Prostate gland (tissue), 2 donors: ENCODE measurements around the gene CTAGE8. TPM values are rescaled to one million over a fixed set of nuclear protein-coding genes. Genes with fewer than 3 reads are reported as not detected.
"Not testable (repeated sequence)": the region's sequence is repeated elsewhere in the genome, so short reads cannot be mapped to it uniquely, and the experiment has no call there.

Experiments used
- DNase-seq: peaks from one replicate; pipeline ENCODE4 v3.0.0-alpha.2; 2019; ENCODE audit warnings: low spot score
- H3K27ac ChIP-seq, 2 donors: fragments of 200-600 bp; sonication (generic); 2 replicates each; pipeline ENCODE4 v1.5.1; 2017 to 2019
- H3K27me3 ChIP-seq: fragments of 200-600 bp; sonication (generic); replicated peaks from 2 replicates; pipeline ENCODE4 v1.5.1; 2019; ENCODE audit not compliant: insufficient read depth
- H3K36me3 ChIP-seq, 2 donors: fragments of 200-600 bp; sonication (generic); 1 replicate in 1 of 2; 2 replicates in 1 of 2; pipeline versions ENCODE4 v1.5.1 to v1.8.1; 2017 to 2019
- H3K4me1 ChIP-seq: fragments of 200-600 bp; sonication (generic); replicated peaks from 2 replicates; pipeline ENCODE4 v1.5.1; 2019
- H3K4me3 ChIP-seq, 2 donors: fragments of 200-600 bp; sonication (generic); 2 replicates each; pipeline ENCODE4 v1.5.1; 2017 to 2019
- H3K9me3 ChIP-seq: fragments of 200-600 bp; sonication (generic); 2 replicates; pipeline ENCODE4 v1.5.1; 2017
- POLR2A ChIP-seq: fragments of 450-650 bp; IDR thresholded peaks from one replicate; pipeline ENCODE4 v1.6.1; 2016; ENCODE audit warnings: antibody characterized with exemption, mild to moderate bottlenecking
- POLR2AphosphoS5 ChIP-seq: sonication (generic); formaldehyde crosslinking; IDR thresholded peaks from one replicate; pipeline ENCODE4 v1.6.1; 2017; ENCODE audit warnings: antibody characterized with exemption
- WGBS: methylation state at CpG from one replicate; pipeline ENCODE4 v1.1.5; 2018; 5-methylcytosine and 5-hydroxymethylcytosine counted together
- intact Hi-C: fragments of 100-400 bp; cut with DNase I; formaldehyde crosslinking; loops from one replicate; pipeline ENCODE4 v1.14.2; 2022
- total RNA-seq, 2 donors: library from RNA; depleted of rRNA; stranded (reverse); fragments of >200 nt; gene quantifications; one replicate each; pipeline ENCODE4 v1.1.0, GENCODE V29; 2016
- TF ChIP-seq, protein P1 (sequence below), 4 experiments: fragments of 200-600 bp in 2 of 4; fragments of 450-650 bp in 2 of 4; sonication (generic) in 2 of 4; IDR thresholded peaks; 1 replicate in 3 of 4; 2 replicates in 1 of 4; pipeline ENCODE4 v1.5.1; 2016 to 2019; ENCODE audit warnings: antibody characterized with exemption in 4 of 4, mild to moderate bottlenecking in 2 of 4, moderate library complexity in 2 of 4

Gene CTAGE8
- total RNA-seq, 2 donors from 2014 or later = 1.5 to 6.3 TPM

DNA sequence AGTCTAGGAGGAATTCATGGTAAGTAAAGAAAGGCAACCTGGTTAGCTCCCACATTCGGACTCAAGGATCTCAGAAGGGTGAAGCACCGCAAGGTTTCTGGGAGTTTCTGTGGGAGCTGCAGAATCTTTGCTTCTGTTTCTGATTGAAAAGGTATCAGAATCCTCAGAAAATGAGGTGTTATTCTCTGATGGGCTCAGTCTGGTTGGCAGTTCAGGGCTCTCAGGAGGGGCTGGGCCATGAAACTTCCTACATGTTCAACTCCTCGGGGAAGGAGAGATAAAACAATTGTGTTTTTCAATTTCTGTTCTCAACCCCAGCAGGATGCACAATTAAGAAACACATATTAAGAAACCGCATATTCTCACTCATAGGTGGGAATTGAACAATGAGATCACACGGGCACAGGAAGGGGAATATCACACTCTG lies 13.6 kb downstream of the CTAGE8 start:
- no peak for DNase-seq
- Histone ChIP-seq H3K27me3 (no peaks in the 10 kb centered on the region), H3K4me1 (no peaks in the 10 kb centered on the region), H3K36me3 (no peaks in the 10 kb centered on the region), H3K27ac (no peak overlapping the region), H3K4me3 (no peak overlapping the region), H3K9me3 (no peaks in the 10 kb centered on the region)
- TF ChIP-seq, protein P1, sequence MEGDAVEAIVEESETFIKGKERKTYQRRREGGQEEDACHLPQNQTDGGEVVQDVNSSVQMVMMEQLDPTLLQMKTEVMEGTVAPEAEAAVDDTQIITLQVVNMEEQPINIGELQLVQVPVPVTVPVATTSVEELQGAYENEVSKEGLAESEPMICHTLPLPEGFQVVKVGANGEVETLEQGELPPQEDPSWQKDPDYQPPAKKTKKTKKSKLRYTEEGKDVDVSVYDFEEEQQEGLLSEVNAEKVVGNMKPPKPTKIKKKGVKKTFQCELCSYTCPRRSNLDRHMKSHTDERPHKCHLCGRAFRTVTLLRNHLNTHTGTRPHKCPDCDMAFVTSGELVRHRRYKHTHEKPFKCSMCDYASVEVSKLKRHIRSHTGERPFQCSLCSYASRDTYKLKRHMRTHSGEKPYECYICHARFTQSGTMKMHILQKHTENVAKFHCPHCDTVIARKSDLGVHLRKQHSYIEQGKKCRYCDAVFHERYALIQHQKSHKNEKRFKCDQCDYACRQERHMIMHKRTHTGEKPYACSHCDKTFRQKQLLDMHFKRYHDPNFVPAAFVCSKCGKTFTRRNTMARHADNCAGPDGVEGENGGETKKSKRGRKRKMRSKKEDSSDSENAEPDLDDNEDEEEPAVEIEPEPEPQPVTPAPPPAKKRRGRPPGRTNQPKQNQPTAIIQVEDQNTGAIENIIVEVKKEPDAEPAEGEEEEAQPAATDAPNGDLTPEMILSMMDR (IDR thresholded peaks at IDR 0.05) = no peak
- TF ChIP-seq POLR2A (no peak), POLR2AphosphoS5 (no peak)
- WGBS = 72% methylated on average over 5 of the region's 5 CpGs
- intact Hi-C loops = no loop called here

DNA sequence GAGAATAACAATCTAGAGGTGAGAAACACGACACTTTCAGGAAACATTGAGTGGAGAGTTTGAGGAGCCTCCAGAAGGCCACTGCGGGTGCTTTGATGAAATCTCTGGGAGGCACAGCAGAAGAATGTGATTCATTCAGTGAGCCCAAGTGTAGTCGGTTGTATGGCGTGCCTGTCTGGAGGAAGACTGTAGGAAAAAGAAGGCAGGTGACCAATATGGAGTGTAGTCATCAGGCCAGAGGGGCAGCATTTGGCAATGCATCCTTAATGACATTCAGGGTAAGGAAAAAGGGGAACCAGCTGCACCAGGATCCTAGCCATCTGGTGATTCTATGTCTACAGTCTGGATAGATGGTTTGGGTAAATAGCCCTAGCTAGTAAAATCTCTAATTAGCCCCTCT lies 16.8 kb downstream of the CTAGE8 start:
- H3K4me3 ChIP-seq, DNase-seq, H3K36me3 ChIP-seq, H3K27me3 ChIP-seq, H3K27ac ChIP-seq, H3K4me1 ChIP-seq, H3K9me3 ChIP-seq, intact Hi-C loops: not testable (repeated sequence)
- WGBS = no CpG with 5 or more reads among the region's 4 CpGs

DNA sequence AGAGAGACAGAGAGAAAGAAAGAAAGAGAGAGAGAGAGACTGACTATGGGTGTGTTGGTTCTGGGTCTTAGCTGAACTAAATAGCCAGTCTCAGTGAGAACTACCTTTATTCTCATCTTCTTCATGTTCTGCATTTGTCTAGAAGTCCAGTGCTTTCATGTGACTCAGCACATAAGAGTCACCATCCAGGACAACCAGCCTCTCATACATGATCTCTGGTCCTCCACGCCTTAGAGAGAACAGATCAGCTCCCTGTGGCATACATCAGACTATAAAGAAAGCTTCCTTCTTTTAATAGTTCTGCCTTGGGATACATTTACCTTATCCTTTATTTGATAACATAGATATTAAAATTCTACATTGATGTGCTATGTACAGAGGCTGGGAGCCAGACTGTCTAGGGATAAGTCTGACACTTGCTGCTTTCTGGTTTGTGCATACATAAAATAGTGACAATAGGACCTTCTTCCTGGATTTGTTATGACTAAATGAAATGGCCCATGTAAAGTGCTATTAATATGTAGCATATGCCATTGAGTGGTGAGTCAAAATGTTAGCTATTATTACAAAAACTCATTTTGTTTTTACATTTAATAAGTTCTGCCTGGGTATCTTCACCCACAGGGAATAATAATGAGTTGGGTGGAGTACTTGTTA lies 21.3 kb downstream of the CTAGE8 start:
- DNase-seq, intact Hi-C loops, H3K9me3 ChIP-seq, H3K4me3 ChIP-seq, H3K27me3 ChIP-seq, H3K27ac ChIP-seq, H3K36me3 ChIP-seq, H3K4me1 ChIP-seq: not testable (repeated sequence)
- WGBS = no CpG with 5 or more reads among the region's 1 CpG

DNA sequence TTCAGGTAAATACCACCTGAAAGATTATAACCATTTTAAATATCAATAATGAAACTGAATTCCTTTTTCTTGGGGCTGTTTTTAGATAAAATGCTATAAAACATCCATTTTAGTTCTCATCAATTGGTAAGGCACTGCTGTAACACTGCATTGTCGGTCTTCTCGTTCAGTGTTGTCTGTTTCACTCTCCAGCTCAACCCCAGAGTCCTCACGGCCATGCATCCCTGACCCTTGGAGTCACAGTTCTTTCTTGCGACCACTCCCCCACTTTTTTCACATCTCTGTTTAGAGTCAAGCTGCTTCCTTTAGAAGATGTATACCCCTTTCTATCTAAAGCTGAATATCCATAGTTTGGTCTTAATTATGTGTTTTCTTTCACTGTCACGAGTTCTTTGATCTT lies 22.1 kb downstream of the CTAGE8 start:
- H3K9me3 ChIP-seq, H3K4me3 ChIP-seq, H3K27me3 ChIP-seq, intact Hi-C loops, DNase-seq, H3K27ac ChIP-seq, H3K36me3 ChIP-seq, H3K4me1 ChIP-seq: not testable (repeated sequence)
- no CpG with 5 or more reads among the region's 5 CpGs for WGBS

DNA sequence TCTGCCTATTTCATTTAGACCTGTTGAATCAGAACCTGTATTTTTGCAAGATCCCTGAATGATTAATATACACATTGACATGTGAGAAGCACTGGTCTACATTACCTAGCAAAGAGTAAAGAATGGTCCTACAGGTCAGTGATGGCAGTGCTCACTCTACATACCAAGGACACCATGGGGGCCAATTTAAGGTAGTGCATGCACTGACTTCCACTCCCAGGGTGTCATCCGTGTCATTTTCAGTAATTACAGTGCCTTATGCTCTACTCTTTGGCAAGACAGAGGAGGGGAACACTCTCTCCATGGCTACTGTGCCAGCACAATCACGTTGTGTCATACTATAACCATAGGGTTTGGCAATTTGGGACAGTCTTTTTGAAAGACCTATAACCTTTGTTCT lies 23.7 kb downstream of the CTAGE8 start:
- DNase-seq, H3K4me1 ChIP-seq, intact Hi-C loops, H3K4me3 ChIP-seq, H3K9me3 ChIP-seq, H3K36me3 ChIP-seq, H3K27me3 ChIP-seq, H3K27ac ChIP-seq: not testable (repeated sequence)
- WGBS = no CpG with 5 or more reads among the region's 2 CpGs

GRCh38 chr7:144239365-144239764 lies 29.7 kb downstream of the CTAGE8 start, which contains the start of gene OR2A42:
Gene OR2A42 (minus strand): TSS chr7:144239605. CDS start chr7:144232843, 6,762 bp downstream.
- H3K27ac ChIP-seq, H3K4me1 ChIP-seq, DNase-seq, H3K4me3 ChIP-seq, H3K36me3 ChIP-seq, intact Hi-C loops, H3K27me3 ChIP-seq, H3K9me3 ChIP-seq: not testable (repeated sequence)
- 63% methylated on average over 1 of the region's 2 CpGs for WGBS

DNA sequence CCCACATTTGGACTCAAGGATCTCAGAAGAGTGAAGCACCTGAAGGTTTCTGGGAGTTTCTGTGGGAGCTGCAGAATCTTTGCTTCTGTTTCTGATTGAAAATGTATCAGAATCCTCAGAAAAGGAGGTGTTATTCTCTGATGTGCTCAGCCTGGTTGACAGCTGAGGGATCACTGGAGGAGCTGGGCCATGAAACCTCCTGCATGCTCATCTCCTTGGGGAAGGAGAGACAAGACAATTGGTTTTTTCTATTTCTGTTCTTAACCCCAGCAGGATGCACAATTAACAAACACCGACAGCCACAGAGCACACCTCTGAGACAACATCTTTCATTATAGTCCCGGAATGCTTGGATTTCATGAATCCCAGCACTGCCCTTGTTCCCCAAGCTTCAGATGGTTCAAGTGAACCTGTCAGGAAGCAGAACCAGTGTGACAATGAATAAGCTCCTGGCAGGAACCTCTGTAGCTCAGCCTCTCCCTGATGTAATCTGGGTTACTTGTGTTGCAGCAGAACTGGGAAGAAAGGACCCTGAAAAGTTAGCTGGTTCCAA lies 30.5 kb downstream of the CTAGE8 start:
- DNase-seq = not testable (repeated sequence)

DNA sequence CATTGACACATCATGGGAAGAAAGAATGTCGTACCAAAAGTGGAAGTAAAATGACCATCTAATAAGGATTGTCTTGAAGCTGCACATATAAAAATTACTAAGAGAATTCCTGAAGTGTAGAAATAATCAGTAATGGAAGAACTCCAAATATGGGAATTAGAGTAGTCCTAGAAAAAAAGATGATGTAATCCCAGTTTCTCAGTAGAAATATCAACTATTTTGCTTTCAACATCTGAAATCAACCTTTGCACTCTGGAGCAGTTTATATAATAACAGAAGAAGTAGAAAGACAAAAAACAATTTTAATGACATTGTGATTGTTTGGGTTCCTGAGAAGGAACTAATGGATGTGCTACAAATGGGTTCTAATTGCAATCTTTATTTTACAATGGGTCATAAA lies 36.0 kb downstream of the CTAGE8 start:
- intact Hi-C loops, H3K4me3 ChIP-seq: not testable (repeated sequence)
- WGBS = 100% methylated on average over 1 of the region's 1 CpG

More for the DNA sequence above, 30.5 kb downstream of the CTAGE8 start:
- 85% methylated on average over 2 of the region's 2 CpGs for WGBS
- H3K9me3 ChIP-seq, H3K4me3 ChIP-seq, H3K27me3 ChIP-seq, H3K27ac ChIP-seq, intact Hi-C loops, H3K4me1 ChIP-seq, H3K36me3 ChIP-seq: not testable (repeated sequence)

DNA sequence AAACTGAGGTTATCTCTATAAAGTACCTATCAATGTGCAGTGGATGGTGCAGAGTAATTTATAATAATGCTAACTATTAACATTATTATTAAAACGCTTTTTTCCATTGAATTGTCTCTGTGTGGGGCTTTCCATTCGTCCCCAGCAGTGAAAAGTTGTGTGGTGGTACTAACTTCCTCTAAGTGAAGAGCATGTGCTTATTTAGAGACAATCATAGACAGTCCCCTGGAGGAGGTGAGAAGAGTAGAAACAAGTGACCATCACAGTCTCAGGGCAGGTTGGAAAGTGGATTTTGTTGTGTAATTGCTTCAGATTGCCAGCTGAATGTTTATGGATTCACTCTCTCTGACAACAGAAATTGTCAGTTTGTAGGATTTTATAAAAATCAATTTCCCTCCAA lies 38.1 kb downstream of the CTAGE8 start:
- H3K27me3 ChIP-seq, DNase-seq, H3K36me3 ChIP-seq, H3K27ac ChIP-seq, H3K4me3 ChIP-seq, H3K4me1 ChIP-seq, intact Hi-C loops, H3K9me3 ChIP-seq: not testable (repeated sequence)
- no CpG with 5 or more reads among the region's 2 CpGs for WGBS

More for the DNA sequence above, 36.0 kb downstream of the CTAGE8 start:
- not testable (repeated sequence) for H3K9me3 ChIP-seq, H3K27me3 ChIP-seq, H3K27ac ChIP-seq, H3K4me1 ChIP-seq, H3K36me3 ChIP-seq, DNase-seq

GRCh38 chr7:144228810-144229209 lies 40.3 kb downstream of the CTAGE8 start:
- H3K27ac ChIP-seq, H3K36me3 ChIP-seq, H3K4me3 ChIP-seq, intact Hi-C loops, DNase-seq, H3K27me3 ChIP-seq, H3K9me3 ChIP-seq, H3K4me1 ChIP-seq: not testable (repeated sequence)
- 100% methylated on average over 1 of the region's 3 CpGs for WGBS

- H3K9me3 ChIP-seq, DNase-seq, intact Hi-C loops, H3K36me3 ChIP-seq, H3K4me1 ChIP-seq, H3K27ac ChIP-seq, H3K4me3 ChIP-seq, H3K27me3 ChIP-seq: not testable (repeated sequence)
- WGBS = 69% methylated on average over 3 of the region's 4 CpGs
Observed at GRCh38 chr7:144226866-144227265, 42.2 kb downstream of the CTAGE8 start.

- H3K9me3 ChIP-seq, DNase-seq, H3K4me3 ChIP-seq, H3K27me3 ChIP-seq, H3K27ac ChIP-seq, H3K36me3 ChIP-seq, intact Hi-C loops, H3K4me1 ChIP-seq: not testable (repeated sequence)
Observed at GRCh38 chr7:144223675-144224074, 45.4 kb downstream of the CTAGE8 start.
